Activated CD4-positive, alpha-beta T cell treated with anti-CD3 and anti-CD28 coated beads, Interleukin-2, amount 50 U/mL, for 48 hours (primary cell): Measurements from ENCODE around the gene SYF2.
"Not testable (repeated sequence)": the region's sequence is repeated elsewhere in the genome, so short reads cannot be mapped to it uniquely, and the experiment has no call there.

Source experiments
- DNase-seq, 2 experiments: peaks; one replicate each; pipeline ENCODE4 v3.0.0-alpha.2; 2020

Gene SYF2

GRCh38 chr1:25245809-25246599 lies 13.7 kb upstream of the SYF2 start:
- no peak for DNase-seq

GRCh38 chr1:25245393-25245792 lies 13.1 kb upstream of the SYF2 start:
- no peak for DNase-seq

- no peak for DNase-seq
These were observed 11.6 kb upstream of the SYF2 start for GRCh38 chr1:25243907-25244306.

- peak; percentile 94 to 96 for DNase-seq
These were observed 7.6 kb upstream of the SYF2 start for GRCh38 chr1:25239681-25240541.

- DNase-seq, result no peak
These were observed 5.7 kb upstream of the SYF2 start for GRCh38 chr1:25238046-25238445.

GRCh38 chr1:25236261-25236660 lies 4.0 kb upstream of the SYF2 start:
- not testable (repeated sequence) for DNase-seq

GRCh38 chr1:25235411-25235810 lies 3.1 kb upstream of the SYF2 start:
- not testable (repeated sequence) for DNase-seq

GRCh38 chr1:25232866-25233784 lies 823 bp upstream of the SYF2 start:
- DNase-seq, result peak; percentile 67 to 78

GRCh38 chr1:25223471-25223870 lies 8.8 kb downstream of the SYF2 start:
- no peak for DNase-seq

- no peak for DNase-seq
These were observed 9.7 kb downstream of the SYF2 start for GRCh38 chr1:25222606-25223005.

GRCh38 chr1:25220666-25221065 lies 11.6 kb downstream of the SYF2 start:
- no peak for DNase-seq

GRCh38 chr1:25219661-25220251 lies 12.5 kb downstream of the SYF2 start:
- no peak for DNase-seq

- no peak for DNase-seq
These were observed 14.6 kb downstream of the SYF2 start for GRCh38 chr1:25217598-25218232.

GRCh38 chr1:25217015-25217414 lies 15.3 kb downstream of the SYF2 start:
- DNase-seq, result no peak

- no peak for DNase-seq
These were observed 16.2 kb downstream of the SYF2 start for GRCh38 chr1:25216123-25216522.

- no peak for DNase-seq
These were observed 19.6 kb downstream of the SYF2 start for GRCh38 chr1:25212725-25213124.

- no peak for DNase-seq
These were observed 21.6 kb downstream of the SYF2 start for GRCh38 chr1:25210728-25211127.

- no peak for DNase-seq
These were observed 22.8 kb downstream of the SYF2 start for GRCh38 chr1:25209516-25209915.

- no peak for DNase-seq
These were observed 23.6 kb downstream of the SYF2 start for GRCh38 chr1:25208561-25209222.

- DNase-seq, result no peak
These were observed 24.2 kb downstream of the SYF2 start for GRCh38 chr1:25208092-25208491.

- no peak for DNase-seq
These were observed 26.1 kb downstream of the SYF2 start for GRCh38 chr1:25206201-25206600.
